Stomach (tissue), 9 donors: Measurements from ENCODE around the gene FN3K. TPM values are rescaled to one million over a fixed set of nuclear protein-coding genes. Genes with fewer than 3 reads are reported as not detected.

Source experiments
- DNase-seq, 2 donors: peaks; one replicate each; pipeline versions ENCODE4 v3.0.0 to v3.0.0-alpha.2; 2013 to 2019
- H3K27ac ChIP-seq, 5 donors: fragments of 200-600 bp in 4 of 5; sonication (generic) in 4 of 5; one replicate each; pipeline ENCODE4 v1.5.1; 2013 to 2019; ENCODE audit warnings: mild to moderate bottlenecking in 1 of 5, moderate library complexity in 1 of 5
- H3K27me3 ChIP-seq, 3 donors: fragments of 200-600 bp; sonication (generic); one replicate each; pipeline ENCODE4 v1.5.1; 2017 to 2019; ENCODE audit warnings: mixed run types in 1 of 3
- H3K36me3 ChIP-seq, 4 donors: fragments of 200-600 bp; sonication (generic); 1 replicate in 3 of 4; 2 replicates in 1 of 4; pipeline ENCODE4 v1.5.1; 2016 to 2019
- H3K4me1 ChIP-seq, 4 donors: fragments of 200-600 bp; sonication (generic); one replicate each; pipeline ENCODE4 v1.5.1; 2016 to 2019
- H3K4me3 ChIP-seq, 4 donors: fragments of 200-600 bp; sonication (generic) in 3 of 4; one replicate each; pipeline ENCODE4 v1.5.1; 2016 to 2019; ENCODE audit warnings: mild to moderate bottlenecking in 1 of 4
- H3K9me3 ChIP-seq, 4 donors: fragments of 200-600 bp; sonication (generic); one replicate each; pipeline ENCODE4 v1.5.1; 2016 to 2019
- EP300 ChIP-seq: sonication (generic); formaldehyde crosslinking; IDR thresholded peaks from one replicate; pipeline ENCODE4 v1.6.1; 2017; ENCODE audit warnings: antibody characterized with exemption
- POLR2A ChIP-seq, 4 donors: fragments of 450-650 bp; IDR thresholded peaks; one replicate each; pipeline ENCODE4 v1.6.1; 2016; ENCODE audit warnings: antibody characterized with exemption in 4 of 4, control low read depth in 2 of 4, mild to moderate bottlenecking in 1 of 4, moderate library complexity in 1 of 4
- POLR2AphosphoS5 ChIP-seq, 3 donors: sonication (generic); formaldehyde crosslinking; IDR thresholded peaks; one replicate each; pipeline ENCODE4 v1.6.1; 2016; ENCODE audit warnings: antibody characterized with exemption in 3 of 3
- WGBS, 5 donors: extraction: QIAGEN DNeasy Blood & Tissue Kit in 3 of 5; methylation state at CpG; one replicate each; pipeline versions ENCODE4 v1.1.5 to v1.1.7; 2013 to 2018; 5-methylcytosine and 5-hydroxymethylcytosine counted together
- intact Hi-C: fragments of 100-400 bp; cut with DNase I; formaldehyde crosslinking; loops from one replicate; pipeline ENCODE4 v1.15.1; 2023; ENCODE audit warnings: low total_unique reads
- polyA plus RNA-seq, 3 donors: library from polyadenylated mRNA; stranded (reverse); fragments of 200-250 nt; gene quantifications; one replicate each; pipeline ENCODE4 v1.2.3, GENCODE V29; 2013
- total RNA-seq, 5 donors: library from RNA; depleted of rRNA; stranded (reverse); fragments of >200 nt; gene quantifications; one replicate each; pipeline versions ENCODE4 v1.1.0 to v1.2.3, GENCODE V29; 2014 to 2016
- TF ChIP-seq, protein P1 (sequence below), 7 experiments: fragments of 450-650 bp in 4 of 7; fragments of 200-600 bp in 3 of 7; sonication (generic) in 3 of 7; IDR thresholded peaks; one replicate each; pipeline ENCODE4 v1.5.1; 2016 to 2019; ENCODE audit warnings: antibody characterized with exemption in 7 of 7, control low read depth in 2 of 7, mild to moderate bottlenecking in 1 of 7
- donor health status: healthy with polysubstance abuse.
- donor health status: Bipolar disorder and iron deficiency.
- donor health status: healthy.

Gene FN3K
- total and polyA plus RNA-seq, 8 donors, result 13.0 to 59.5 (median 16.4) TPM

DNA sequence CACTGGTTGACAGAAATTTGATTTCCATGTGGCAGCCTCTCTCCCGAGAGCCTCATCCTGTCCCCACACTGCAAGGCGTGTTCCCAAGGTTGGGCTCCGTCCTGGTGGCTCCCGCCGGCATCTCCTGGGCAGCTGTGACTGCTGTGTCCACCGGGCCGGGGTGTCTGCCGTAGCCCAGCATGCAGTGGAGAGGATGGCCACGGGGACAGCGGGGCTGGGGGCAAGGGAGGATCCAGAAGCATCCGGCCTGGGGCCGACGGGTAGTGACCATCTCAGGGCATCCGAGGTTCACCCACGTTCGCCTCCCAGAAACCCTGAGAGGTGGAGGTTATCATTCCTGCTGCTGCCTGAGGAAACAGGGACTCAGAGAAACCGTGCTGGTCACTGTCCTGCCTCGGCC lies 29.7 kb upstream of the FN3K start:
- no peak for DNase-seq
- intact Hi-C loops, result no loop called here
- Histone ChIP-seq H3K36me3 (no peaks in the 10 kb centered on the region), H3K27me3 (peaks cover 0 to 7% (median 0%) of the 10 kb centered on the region in 3 donors), H3K4me3 (no peak overlapping the region), H3K9me3 (no peaks in the 10 kb centered on the region), H3K4me1 (peaks cover 5 to 19% (median 15%) of the 10 kb centered on the region in 4 donors), H3K27ac (no peak overlapping the region)
- WGBS, 5 donors, result 91 to 96% (median 94%) methylated on average over 10 to 18 of the region's 18 CpGs
- TF ChIP-seq POLR2A (IDR thresholded peaks at IDR 0.05) (no peak), POLR2AphosphoS5 (IDR thresholded peaks at IDR 0.05) (no peak), EP300 (no peak)
- TF ChIP-seq, protein P1, sequence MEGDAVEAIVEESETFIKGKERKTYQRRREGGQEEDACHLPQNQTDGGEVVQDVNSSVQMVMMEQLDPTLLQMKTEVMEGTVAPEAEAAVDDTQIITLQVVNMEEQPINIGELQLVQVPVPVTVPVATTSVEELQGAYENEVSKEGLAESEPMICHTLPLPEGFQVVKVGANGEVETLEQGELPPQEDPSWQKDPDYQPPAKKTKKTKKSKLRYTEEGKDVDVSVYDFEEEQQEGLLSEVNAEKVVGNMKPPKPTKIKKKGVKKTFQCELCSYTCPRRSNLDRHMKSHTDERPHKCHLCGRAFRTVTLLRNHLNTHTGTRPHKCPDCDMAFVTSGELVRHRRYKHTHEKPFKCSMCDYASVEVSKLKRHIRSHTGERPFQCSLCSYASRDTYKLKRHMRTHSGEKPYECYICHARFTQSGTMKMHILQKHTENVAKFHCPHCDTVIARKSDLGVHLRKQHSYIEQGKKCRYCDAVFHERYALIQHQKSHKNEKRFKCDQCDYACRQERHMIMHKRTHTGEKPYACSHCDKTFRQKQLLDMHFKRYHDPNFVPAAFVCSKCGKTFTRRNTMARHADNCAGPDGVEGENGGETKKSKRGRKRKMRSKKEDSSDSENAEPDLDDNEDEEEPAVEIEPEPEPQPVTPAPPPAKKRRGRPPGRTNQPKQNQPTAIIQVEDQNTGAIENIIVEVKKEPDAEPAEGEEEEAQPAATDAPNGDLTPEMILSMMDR (IDR thresholded peaks at IDR 0.05), result no peak

GRCh38 chr17:82709024-82709675 lies 26.3 kb upstream of the FN3K start:
- TF ChIP-seq POLR2AphosphoS5 (IDR thresholded peaks at IDR 0.05) (no peak), EP300 (no peak), POLR2A (IDR thresholded peaks at IDR 0.05) (no peak)
- TF ChIP-seq, protein P1 (IDR thresholded peaks at IDR 0.05), result no peak
- WGBS, 5 donors, result 57 to 71% (median 60%) methylated on average over 4 to 9 of the region's 9 CpGs
- peaks cover 0 to 7% (median 0%) of the 10 kb centered on the region in 3 donors for H3K27me3 ChIP-seq

GRCh38 chr17:82709676-82710498 lies 25.5 kb upstream of the FN3K start:
- Histone ChIP-seq H3K36me3 (no peaks in the 10 kb centered on the region), H3K4me3 (no peak overlapping the region), H3K9me3 (no peaks in the 10 kb centered on the region), H3K27me3 (peaks cover 0 to 7% (median 0%) of the 10 kb centered on the region in 3 donors), H3K4me1 (peaks cover 0 to 2% (median 0%) of the 10 kb centered on the region in 4 donors), H3K27ac (no peak overlapping the region)
- WGBS, 5 donors, result 86 to 91% (median 88%) methylated on average over 19 to 25 of the region's 25 CpGs
- intact Hi-C loops, result no loop called here
- TF ChIP-seq POLR2AphosphoS5 (IDR thresholded peaks at IDR 0.05) (no peak), EP300 (no peak), POLR2A (IDR thresholded peaks at IDR 0.05) (no peak)
- TF ChIP-seq, protein P1 (IDR thresholded peaks at IDR 0.05), result no peak
- no peak for DNase-seq

More at GRCh38 chr17:82709024-82709675, 26.3 kb upstream of the FN3K start:
- no peak overlapping the region for H3K4me3 ChIP-seq
- peaks cover 0 to 9% (median 4%) of the 10 kb centered on the region in 4 donors for H3K4me1 ChIP-seq
- intact Hi-C loops, result no loop called here
- H3K27ac ChIP-seq, result no peak overlapping the region
- no peaks in the 10 kb centered on the region for H3K36me3 ChIP-seq
- DNase-seq, result no peak
- no peaks in the 10 kb centered on the region for H3K9me3 ChIP-seq

GRCh38 chr17:82710499-82711232 lies 24.7 kb upstream of the FN3K start:
- peaks cover 0 to 7% (median 0%) of the 10 kb centered on the region in 3 donors for H3K27me3 ChIP-seq
- 67 to 79% (median 75%) methylated on average over 26 to 29 of the region's 29 CpGs for WGBS, 5 donors
- intact Hi-C loops, result no loop called here
- H3K9me3 ChIP-seq, result no peaks in the 10 kb centered on the region
- TF ChIP-seq, protein P1 (IDR thresholded peaks at IDR 0.05), result no peak
- no peak for TF ChIP-seq POLR2AphosphoS5 (IDR thresholded peaks at IDR 0.05)
- no peak for TF ChIP-seq EP300
- TF ChIP-seq POLR2A (IDR thresholded peaks at IDR 0.05), result no peak
- H3K27ac ChIP-seq, result no peak overlapping the region
- DNase-seq, result no peak
- no peak overlapping the region for H3K4me3 ChIP-seq
- H3K4me1 ChIP-seq, result peaks cover under 1 to 3% (median 2%) of the 10 kb centered on the region in 4 donors
- H3K36me3 ChIP-seq, result no peaks in the 10 kb centered on the region
